GM23248 (cell line): Measurements from ENCODE around the gene CIT. TPM values are rescaled to one million over a fixed set of nuclear protein-coding genes. Genes with fewer than 3 reads are reported as not detected.
A peak's percentile ranks its signal among the peaks of the same experiment; 100 is the strongest.

Experiments
- DNase-seq: peaks from one replicate; pipeline ENCODE4 v3.0.0-alpha.2; 2015
- H2AFZ ChIP-seq: fragments of 200-600 bp; sonication (generic); 2 replicates; pipeline ENCODE4 v1.6.1; 2016; ENCODE audit warnings: antibody characterized with exemption
- H3F3A ChIP-seq: fragments of 200-600 bp; sonication (generic); 2 replicates; pipeline ENCODE4 v1.6.1; 2016; ENCODE audit warnings: mild to moderate bottlenecking, antibody characterized with exemption, mixed run types; ENCODE audit not compliant: insufficient read depth
- H3K27ac ChIP-seq: fragments of 200-600 bp; sonication (generic); 2 replicates; pipeline ENCODE4 v1.5.1; 2016; ENCODE audit warnings: mild to moderate bottlenecking
- H3K27me3 ChIP-seq: fragments of 200-600 bp; sonication (generic); replicated peaks from 2 replicates; pipeline ENCODE4 v1.6.1; 2016; ENCODE audit warnings: mild to moderate bottlenecking; ENCODE audit not compliant: insufficient read depth
- H3K36me3 ChIP-seq: fragments of 200-600 bp; sonication (generic); 2 replicates; pipeline ENCODE4 v1.6.1; 2016; ENCODE audit warnings: low read depth, mild to moderate bottlenecking
- H3K4me1 ChIP-seq: fragments of 200-600 bp; sonication (generic); 2 replicates; pipeline ENCODE4 v1.6.1; 2016; ENCODE audit warnings: mild to moderate bottlenecking; ENCODE audit not compliant: insufficient read depth
- H3K4me2 ChIP-seq: fragments of 200-600 bp; sonication (generic); one replicate; pipeline ENCODE4 v1.6.1; 2016; ENCODE audit warnings: mild to moderate bottlenecking; ENCODE audit not compliant: unreplicated experiment
- H3K4me3 ChIP-seq: fragments of 200-600 bp; sonication (generic); 2 replicates; pipeline ENCODE4 v1.5.1; 2016; ENCODE audit warnings: mild to moderate bottlenecking
- H3K79me2 ChIP-seq: fragments of 200-600 bp; sonication (generic); 2 replicates; pipeline ENCODE4 v1.6.1; 2016; ENCODE audit warnings: mild to moderate bottlenecking; ENCODE audit not compliant: insufficient read depth
- H3K9ac ChIP-seq: fragments of 200-600 bp; sonication (generic); 2 replicates; pipeline ENCODE4 v1.6.1; 2016; ENCODE audit warnings: mild to moderate bottlenecking
- H3K9me2 ChIP-seq: fragments of 200-600 bp; sonication (generic); 2 replicates; pipeline ENCODE4 v1.6.1; 2016; ENCODE audit warnings: mixed run types, mild to moderate bottlenecking, moderate library complexity; ENCODE audit not compliant: insufficient read depth
- H3K9me3 ChIP-seq: fragments of 200-600 bp; sonication (generic); one replicate; pipeline ENCODE4 v1.6.1; 2017; ENCODE audit warnings: low read depth
- H4K20me1 ChIP-seq: fragments of 200-600 bp; sonication (generic); 2 replicates; pipeline ENCODE4 v1.6.0; 2016; ENCODE audit not compliant: insufficient read depth
- EZH2 ChIP-seq: fragments of 200-600 bp; sonication (generic); IDR thresholded peaks from 2 replicates; pipeline ENCODE4 v1.6.1; 2018; ENCODE audit warnings: antibody characterized with exemption, mild to moderate bottlenecking; ENCODE audit not compliant: insufficient read depth, poor library complexity, severe bottlenecking
- EZH2phosphoT487 ChIP-seq: fragments of 200-600 bp; sonication (generic); IDR thresholded peaks from 2 replicates; pipeline ENCODE4 v1.6.1; 2018; ENCODE audit warnings: antibody characterized with exemption, moderate library complexity, mild to moderate bottlenecking, low read depth; ENCODE audit not compliant: insufficient read depth
- WGBS, 2 experiments: methylation state at CpG; one replicate each; pipeline ENCODE4 v1.1.6; 2015 to 2017; ENCODE audit warnings: low lambda C conversion rate in 2 of 2, low coverage in 1 of 2; ENCODE audit errors: missing lambda C conversion rate in 2 of 2; 5-methylcytosine and 5-hydroxymethylcytosine counted together
- in situ Hi-C: fragments of 300-500 bp; cut with MboI; formaldehyde crosslinking; loops from 2 replicates; pipeline ENCODE4 v1.15.0; 2020
- polyA plus RNA-seq: library from polyadenylated mRNA; unstranded; fragments of >200 nt; fragmentation: Nextera tagmentation; extraction: Ambion mirVana; gene quantifications from 2 replicates; pipeline ENCODE4 v1.2.1, GENCODE V29; 2016
- total RNA-seq: library from RNA; depleted of rRNA; stranded (reverse); fragments of >200 nt; shearing (Covaris generic); gene quantifications from 2 replicates; pipeline ENCODE4 v1.2.3, GENCODE V29; 2014

Gene CIT
- total and polyA plus RNA-seq, 2 experiments from 2014 or later, result 4.3 to 6.8 TPM

DNA sequence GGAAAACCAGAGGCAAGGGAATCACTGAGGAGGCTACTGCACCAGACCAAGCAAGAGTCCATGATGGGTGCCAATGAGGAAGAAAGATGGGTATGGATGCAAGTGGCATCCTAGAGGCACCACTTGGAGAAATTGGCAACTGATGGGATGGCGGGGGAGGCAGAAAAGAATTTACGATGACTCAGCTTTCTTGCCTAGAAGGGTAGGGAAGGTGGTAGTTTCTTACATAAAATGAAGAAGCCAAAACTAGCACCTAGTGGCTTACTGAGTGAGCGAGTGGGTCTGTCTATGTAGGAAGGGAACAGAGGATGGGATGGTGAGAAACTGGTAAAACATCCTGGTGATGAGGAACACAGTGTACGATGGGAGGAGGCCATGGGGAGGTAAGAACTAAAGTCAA, 80.8 kb downstream of the CIT start:
- in situ Hi-C loops, result no loop called here
- no peaks in the 10 kb centered on the region for H3K79me2 ChIP-seq
- no peaks in the 10 kb centered on the region for H3K9me3 ChIP-seq
- H3K4me1 ChIP-seq, result no peaks in the 10 kb centered on the region
- no peak overlapping the region for H3K4me3 ChIP-seq
- H3F3A ChIP-seq, result no peaks in the 10 kb centered on the region
- no peak for DNase-seq
- H3K27me3 ChIP-seq, result no peaks in the 10 kb centered on the region
- H2AFZ ChIP-seq, result no peak overlapping the region
- no peak overlapping the region for H3K4me2 ChIP-seq
- no peaks in the 10 kb centered on the region for H4K20me1 ChIP-seq
- no peak overlapping the region for H3K27ac ChIP-seq
- no peak for TF ChIP-seq EZH2phosphoT487
- no peak for TF ChIP-seq EZH2
- WGBS, 2 experiments, result 97 to 98% methylated on average over 4 of the region's 4 CpGs
- H3K9ac ChIP-seq, result no peak overlapping the region
- no peaks in the 10 kb centered on the region for H3K9me2 ChIP-seq
- no peaks in the 10 kb centered on the region for H3K36me3 ChIP-seq

DNA sequence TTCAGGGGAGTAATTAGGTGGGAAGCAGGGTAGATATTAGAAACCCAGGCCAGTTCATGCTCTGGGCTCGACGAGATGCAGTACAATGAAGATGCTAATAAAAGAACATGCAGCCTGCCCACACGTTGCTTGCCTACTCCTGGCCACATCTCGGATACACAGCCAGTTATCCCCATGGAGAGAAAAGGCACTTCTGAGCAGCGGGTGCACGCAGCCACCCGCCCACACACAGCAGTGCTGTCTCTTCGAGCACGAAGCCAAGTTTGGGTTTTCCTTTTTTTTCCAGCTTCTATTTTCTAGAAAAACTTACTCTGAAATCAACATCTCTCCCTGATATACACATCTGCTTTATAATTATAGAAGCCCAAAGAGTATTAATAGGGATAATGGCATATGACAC, 85.7 kb downstream of the CIT start:
- Histone ChIP-seq H3K27ac (no peak overlapping the region), H3K79me2 (no peaks in the 10 kb centered on the region), H3K4me1 (peaks cover 4% of the 10 kb centered on the region; the same call in 1 of the 2 replicates), H3K9me2 (no peaks in the 10 kb centered on the region), H3K4me3 (no peak overlapping the region), H4K20me1 (no peaks in the 10 kb centered on the region), H3K36me3 (no peaks in the 10 kb centered on the region), H3K4me2 (no peak overlapping the region), H3K27me3 (no peaks in the 10 kb centered on the region), H3K9ac (no peak overlapping the region), H3F3A (no peaks in the 10 kb centered on the region), H3K9me3 (no peaks in the 10 kb centered on the region), H2AFZ (no peak overlapping the region)
- TF ChIP-seq EZH2 (no peak), EZH2phosphoT487 (no peak)
- WGBS, 2 experiments, result 91 to 92% methylated on average over 9 of the region's 9 CpGs
- DNase-seq, result no peak
- in situ Hi-C loops, result no loop called here

DNA sequence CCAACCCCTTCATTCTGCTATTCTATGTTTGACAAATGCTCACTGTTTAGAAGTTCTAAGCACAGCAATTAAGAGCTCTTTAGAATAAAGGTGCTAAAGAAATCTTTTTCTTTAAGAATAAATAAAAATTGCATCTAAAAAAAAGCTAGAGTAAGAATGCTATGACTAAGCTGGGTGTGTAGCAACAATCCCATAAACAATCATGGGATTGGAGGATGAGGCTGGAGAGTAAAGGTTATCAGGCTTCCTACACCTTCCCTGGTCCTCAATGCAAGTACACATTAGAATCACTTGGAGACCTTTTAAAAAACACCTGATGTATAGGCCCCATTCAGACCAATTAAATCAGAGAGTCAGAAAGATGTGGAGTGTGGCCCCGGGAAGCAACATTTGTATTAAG, 88.3 kb downstream of the CIT start:
- Histone ChIP-seq H3K9ac (no peak overlapping the region), H3K9me3 (no peaks in the 10 kb centered on the region), H3K4me1 (peaks cover 4% of the 10 kb centered on the region; the same call in 1 of the 2 replicates), H2AFZ (no peak overlapping the region), H3K27me3 (no peaks in the 10 kb centered on the region), H4K20me1 (no peaks in the 10 kb centered on the region), H3K79me2 (no peaks in the 10 kb centered on the region), H3K4me2 (no peak overlapping the region), H3K4me3 (no peak overlapping the region), H3K9me2 (no peaks in the 10 kb centered on the region), H3F3A (no peaks in the 10 kb centered on the region), H3K36me3 (no peaks in the 10 kb centered on the region), H3K27ac (no peak overlapping the region)
- no peak for TF ChIP-seq EZH2
- no peak for TF ChIP-seq EZH2phosphoT487
- in situ Hi-C loops, result no loop called here
- peak; percentile 49 for DNase-seq
- 97 to 100% methylated on average over 1 of the region's 1 CpG for WGBS, 2 experiments

DNA sequence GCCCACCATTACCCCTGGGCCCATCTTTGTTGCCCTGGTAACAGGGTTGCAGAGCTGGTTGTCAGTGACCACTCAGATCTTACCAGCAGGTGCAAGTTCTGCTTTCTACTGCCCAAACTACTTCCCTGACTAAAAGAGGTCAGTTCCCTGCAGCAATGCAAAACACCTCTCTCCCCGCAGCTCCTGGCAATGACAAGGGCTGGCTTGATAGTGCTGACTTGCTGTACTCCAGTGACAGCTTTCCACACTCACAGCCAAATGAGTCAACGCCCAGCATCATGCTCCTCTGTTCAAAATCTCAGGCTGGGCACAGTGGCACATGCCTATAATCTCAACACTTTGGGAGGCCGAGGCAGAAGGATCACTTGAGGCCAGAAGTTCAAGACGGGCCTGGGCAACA, 90.6 kb downstream of the CIT start:
- Histone ChIP-seq H3F3A (no peaks in the 10 kb centered on the region), H3K4me3 (no peak overlapping the region), H3K9me3 (no peaks in the 10 kb centered on the region), H4K20me1 (no peaks in the 10 kb centered on the region), H3K36me3 (no peaks in the 10 kb centered on the region), H3K4me1 (peaks cover 4% of the 10 kb centered on the region; the same call in 1 of the 2 replicates), H3K4me2 (no peak overlapping the region), H3K79me2 (no peaks in the 10 kb centered on the region), H3K27me3 (no peaks in the 10 kb centered on the region), H3K27ac (no peak overlapping the region), H2AFZ (no peak overlapping the region), H3K9ac (no peak overlapping the region), H3K9me2 (no peaks in the 10 kb centered on the region)
- 85 to 97% methylated on average over 4 of the region's 4 CpGs for WGBS, 2 experiments
- TF ChIP-seq EZH2phosphoT487 (no peak), EZH2 (no peak)
- DNase-seq, result no peak
- in situ Hi-C loops, result no loop called here

DNA sequence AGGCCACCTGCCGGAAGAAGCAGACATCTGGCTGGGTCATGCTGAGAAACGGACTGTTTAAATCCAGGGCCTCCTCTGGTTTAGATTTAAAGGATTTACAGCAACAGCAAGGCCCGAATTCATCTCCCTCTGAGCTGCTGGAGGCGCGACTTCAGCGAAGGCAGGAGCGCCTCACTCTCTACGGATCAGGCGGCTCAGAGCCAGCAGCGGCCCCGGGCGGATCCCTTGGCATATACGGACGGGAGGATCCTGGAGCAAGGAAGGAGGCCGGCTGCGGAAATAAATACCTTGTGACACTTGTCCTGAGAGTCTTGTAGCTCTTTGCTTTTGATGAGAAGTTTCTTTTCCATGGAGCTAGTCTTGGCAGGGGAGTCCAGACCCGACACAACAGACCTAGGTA, 92.4 kb downstream of the CIT start:
- H3K4me3 ChIP-seq, result no peak overlapping the region
- WGBS, 2 experiments, result 95 to 96% methylated on average over 17 of the region's 17 CpGs
- no peak overlapping the region for H3K4me2 ChIP-seq
- no peak overlapping the region for H3K27ac ChIP-seq
- no peaks in the 10 kb centered on the region for H4K20me1 ChIP-seq
- no peaks in the 10 kb centered on the region for H3K27me3 ChIP-seq
- no peaks in the 10 kb centered on the region for H3K36me3 ChIP-seq
- no peaks in the 10 kb centered on the region for H3F3A ChIP-seq
- no peak overlapping the region for H2AFZ ChIP-seq
- H3K79me2 ChIP-seq, result no peaks in the 10 kb centered on the region
- no peak for TF ChIP-seq EZH2phosphoT487
- no peak for TF ChIP-seq EZH2
- no peaks in the 10 kb centered on the region for H3K9me2 ChIP-seq
- DNase-seq, result no peak
- no peaks in the 10 kb centered on the region for H3K9me3 ChIP-seq
- in situ Hi-C loops, result no loop called here
- H3K9ac ChIP-seq, result no peak overlapping the region
- peaks cover 4% of the 10 kb centered on the region; the same call in 1 of the 2 replicates for H3K4me1 ChIP-seq
